ENCODE data around the gene PPP1R26.
"Not testable (repeated sequence)": the region's sequence is repeated elsewhere in the genome, so short reads cannot be mapped to it uniquely, and the experiment has no call there.

The PPP1R26 gene

GRCh38 chr9:135439916-135440315 is 39.7 kb upstream of the PPP1R26 start:
- no peaks in the 10 kb centered on the region for H3K27me3 ChIP-seq (ENCODE audit: insufficient read depth, poor library complexity, severe bottlenecking)
- TF ChIP-seq GABPA (IDR thresholded peaks at IDR 0.05; ENCODE audit: low read depth) (no peak), CTCF (IDR thresholded peaks at IDR 0.05; ENCODE audit: insufficient read depth, low read length) (no peak), POLR2AphosphoS5 (IDR thresholded peaks at IDR 0.05; ENCODE audit: low read depth) (no peak), SPI1 (IDR thresholded peaks at IDR 0.05; ENCODE audit: borderline replicate concordance, low read depth) (no peak), REST (IDR thresholded peaks at IDR 0.05; ENCODE audit: insufficient replicate concordance, low read depth) (no peak)
- DNase-seq (ENCODE audit: low read depth in 1 of 2, low spot score in 1 of 2), result no peak
- H3K27ac ChIP-seq (replicated peaks), result no peak overlapping the region
- H3K4me3 ChIP-seq (replicated peaks; ENCODE audit: insufficient read depth, low read length), result no peak overlapping the region

- no peak overlapping the region for H3K27ac ChIP-seq (replicated peaks)
- no peak for DNase-seq (ENCODE audit: low read depth in 1 of 2, low spot score in 1 of 2)
- H3K4me3 ChIP-seq (replicated peaks; ENCODE audit: insufficient read depth, low read length), result no peak overlapping the region
- no peak for TF ChIP-seq GABPA (IDR thresholded peaks at IDR 0.05; ENCODE audit: low read depth)
- TF ChIP-seq REST (IDR thresholded peaks at IDR 0.05; ENCODE audit: insufficient replicate concordance, low read depth), result no peak
- no peak for TF ChIP-seq CTCF (IDR thresholded peaks at IDR 0.05; ENCODE audit: insufficient read depth, low read length)
- no peak for TF ChIP-seq SPI1 (IDR thresholded peaks at IDR 0.05; ENCODE audit: borderline replicate concordance, low read depth)
- no peak for TF ChIP-seq POLR2AphosphoS5 (IDR thresholded peaks at IDR 0.05; ENCODE audit: low read depth)
- H3K27me3 ChIP-seq (ENCODE audit: insufficient read depth, poor library complexity, severe bottlenecking), result no peaks in the 10 kb centered on the region
Observed at GRCh38 chr9:135440620-135441019, 39.0 kb upstream of the PPP1R26 start.

GRCh38 chr9:135441105-135442071 is 38.2 kb upstream of the PPP1R26 start:
- H3K27ac ChIP-seq (replicated peaks); DNase-seq (ENCODE audit: low read depth in 1 of 2, low spot score in 1 of 2); H3K4me3 ChIP-seq (replicated peaks; ENCODE audit: insufficient read depth, low read length); H3K27me3 ChIP-seq (ENCODE audit: insufficient read depth, poor library complexity, severe bottlenecking): not testable (repeated sequence)

- no peaks in the 10 kb centered on the region for H3K27me3 ChIP-seq (ENCODE audit: insufficient read depth, poor library complexity, severe bottlenecking)
- TF ChIP-seq POLR2AphosphoS5 (IDR thresholded peaks at IDR 0.05; ENCODE audit: low read depth), result no peak
- no peak for TF ChIP-seq REST (IDR thresholded peaks at IDR 0.05; ENCODE audit: insufficient replicate concordance, low read depth)
- TF ChIP-seq CTCF (IDR thresholded peaks at IDR 0.05; ENCODE audit: insufficient read depth, low read length), result no peak
- TF ChIP-seq GABPA (IDR thresholded peaks at IDR 0.05; ENCODE audit: low read depth), result no peak
- TF ChIP-seq SPI1 (IDR thresholded peaks at IDR 0.05; ENCODE audit: borderline replicate concordance, low read depth), result no peak
- DNase-seq (ENCODE audit: low read depth in 1 of 2, low spot score in 1 of 2), result no peak
- no peak overlapping the region for H3K27ac ChIP-seq (replicated peaks)
- H3K4me3 ChIP-seq (replicated peaks; ENCODE audit: insufficient read depth, low read length), result no peak overlapping the region
Observed at GRCh38 chr9:135442075-135442474, 37.5 kb upstream of the PPP1R26 start.
